HepG2 (cell line): ENCODE results near the gene LARP4. TPM values are rescaled to one million over a fixed set of nuclear protein-coding genes. Genes with fewer than 3 reads are reported as not detected.

Experiments
- CREM ChIP-seq, 2 experiments: sonication (generic) in 1 of 2; formaldehyde crosslinking in 1 of 2; IDR thresholded peaks; 2 replicates each; pipeline versions ENCODE4 v1.4.0 to v1.6.1; 2016 to 2020; ENCODE audit warnings: antibody characterized with exemption in 1 of 2, mild to moderate bottlenecking in 1 of 2, missing genetic modification reagents in 1 of 2
- ELF4 ChIP-seq: sonication (generic); formaldehyde crosslinking; IDR thresholded peaks from 2 replicates; pipeline ENCODE4 v1.5.0; 2020; ENCODE audit warnings: missing genetic modification reagents, mild to moderate bottlenecking, moderate library complexity, borderline replicate concordance
- HMGXB3 ChIP-seq: sonication (generic); formaldehyde crosslinking; IDR thresholded peaks from 2 replicates; pipeline ENCODE4 v1.4.0; 2020; ENCODE audit warnings: missing genetic modification reagents, borderline replicate concordance
- KDM1A ChIP-seq: IDR thresholded peaks from 2 replicates; pipeline ENCODE4 v1.6.1; 2016; ENCODE audit warnings: missing compliant biosample characterization
- KDM5B ChIP-seq: sonication (generic); formaldehyde crosslinking; IDR thresholded peaks from 2 replicates; pipeline ENCODE4 v1.4.0; 2020; ENCODE audit warnings: missing genetic modification reagents, mild to moderate bottlenecking, borderline replicate concordance
- MEF2D ChIP-seq: sonication (generic); formaldehyde crosslinking; IDR thresholded peaks from 2 replicates; pipeline ENCODE4 v1.5.1; 2020; ENCODE audit warnings: mild to moderate bottlenecking, missing genetic modification reagents
- MTF2 ChIP-seq: sonication (generic); formaldehyde crosslinking; IDR thresholded peaks from 2 replicates; pipeline ENCODE4 v1.5.0; 2020; ENCODE audit warnings: missing genetic modification reagents, borderline replicate concordance
- RAD51 ChIP-seq: fragments of 450-650 bp; IDR thresholded peaks from 2 replicates; pipeline ENCODE4 v1.6.1; 2016; ENCODE audit warnings: borderline replicate concordance
- RFXANK ChIP-seq: IDR thresholded peaks from 2 replicates; pipeline ENCODE4 v1.6.1; 2016
- SNRNP70 ChIP-seq: fragments of 200-400 bp; formaldehyde crosslinking; IDR thresholded peaks from 2 replicates; pipeline ENCODE4 v1.6.1; 2017; ENCODE audit warnings: mild to moderate bottlenecking, low read depth, low read length, moderate library complexity
- SPEN ChIP-seq: sonication (generic); formaldehyde crosslinking; IDR thresholded peaks from 2 replicates; pipeline ENCODE4 v1.5.1; 2020; ENCODE audit warnings: low read depth, mild to moderate bottlenecking, missing genetic modification reagents
- THAP11 ChIP-seq: IDR thresholded peaks from 2 replicates; pipeline ENCODE4 v1.6.1; 2016; ENCODE audit warnings: missing biosample characterization, missing genetic modification reagents
- TP53 ChIP-seq: sonication (generic); formaldehyde crosslinking; conservative IDR thresholded peaks from 2 replicates; pipeline ENCODE4 v1.4.0; 2020; ENCODE audit warnings: missing genetic modification reagents
- ZC3H4 ChIP-seq: sonication (generic); formaldehyde crosslinking; IDR thresholded peaks from 2 replicates; pipeline ENCODE4 v1.4.0; 2020; ENCODE audit warnings: missing genetic modification reagents, borderline replicate concordance
- ZNF280D ChIP-seq: sonication (generic); formaldehyde crosslinking; IDR thresholded peaks from 2 replicates; pipeline ENCODE4 v1.5.1; 2020; ENCODE audit warnings: mild to moderate bottlenecking, missing genetic modification reagents
- ZNF432 ChIP-seq: sonication (generic); formaldehyde crosslinking; IDR thresholded peaks from 2 replicates; pipeline ENCODE4 v1.5.0; 2020; ENCODE audit warnings: missing genetic modification reagents, mild to moderate bottlenecking, borderline replicate concordance
- ZNF563 ChIP-seq: sonication (generic); formaldehyde crosslinking; IDR thresholded peaks from 2 replicates; pipeline ENCODE4 v1.8.0; 2022; ENCODE audit warnings: mild to moderate bottlenecking, moderate library complexity, missing genetic modification reagents
- ZNF607 ChIP-seq: sonication (generic); formaldehyde crosslinking; IDR thresholded peaks from 2 replicates; pipeline ENCODE4 v1.5.1; 2020; ENCODE audit warnings: missing genetic modification reagents, mild to moderate bottlenecking, borderline replicate concordance
- ZNF709 ChIP-seq: sonication (generic); formaldehyde crosslinking; IDR thresholded peaks from 2 replicates; pipeline ENCODE4 v1.5.0; 2020; ENCODE audit warnings: mild to moderate bottlenecking, missing genetic modification reagents
- ZNF839 ChIP-seq: sonication (generic); formaldehyde crosslinking; IDR thresholded peaks from 2 replicates; pipeline ENCODE4 v1.4.0; 2020; ENCODE audit warnings: missing genetic modification reagents, mild to moderate bottlenecking, borderline replicate concordance
- ZNF841 ChIP-seq: sonication (generic); formaldehyde crosslinking; IDR thresholded peaks from 2 replicates; pipeline ENCODE4 v1.8.1; 2023; ENCODE audit warnings: missing genetic modification reagents, borderline replicate concordance
- polyA plus RNA-seq, 8 experiments: library from polyadenylated mRNA; depleted of rRNA in 3 of 8; stranded (reverse) in 7 of 8; unstranded in 1 of 8; fragments of >200 nt; fragmentation: Illumina TruSeq in 4 of 8; extraction: Trizol in 4 of 8; gene quantifications; 2 replicates each; pipeline versions ENCODE4 v1.2.1 to v1.2.3, GENCODE V29; 2011 to 2016; ENCODE audit warnings: low read depth in 4 of 8, missing spikeins in 1 of 8, mixed read lengths in 1 of 8; ENCODE audit not compliant: insufficient read depth in 1 of 8
- total RNA-seq, 5 experiments: library from RNA; depleted of rRNA; stranded (reverse); fragments of >200 nt; fragmentation: Illumina TruSeq; extraction: Trizol; gene quantifications; 2 replicates each; pipeline ENCODE4 v1.2.3, GENCODE V29; 2016; ENCODE audit warnings: low read depth in 1 of 5
- TF ChIP-seq, protein P1 (sequence below): sonication (generic); formaldehyde crosslinking; IDR thresholded peaks from 2 replicates; pipeline ENCODE4 v1.4.0; 2020; ENCODE audit warnings: mild to moderate bottlenecking, missing genetic modification reagents

LARP4 gene
- total and polyA plus RNA-seq, 2 of the 13 experiments (the other 11 are each of a cell fraction or from before 2014, with no cell fraction given): 16.4 to 42.7 TPM

DNA sequence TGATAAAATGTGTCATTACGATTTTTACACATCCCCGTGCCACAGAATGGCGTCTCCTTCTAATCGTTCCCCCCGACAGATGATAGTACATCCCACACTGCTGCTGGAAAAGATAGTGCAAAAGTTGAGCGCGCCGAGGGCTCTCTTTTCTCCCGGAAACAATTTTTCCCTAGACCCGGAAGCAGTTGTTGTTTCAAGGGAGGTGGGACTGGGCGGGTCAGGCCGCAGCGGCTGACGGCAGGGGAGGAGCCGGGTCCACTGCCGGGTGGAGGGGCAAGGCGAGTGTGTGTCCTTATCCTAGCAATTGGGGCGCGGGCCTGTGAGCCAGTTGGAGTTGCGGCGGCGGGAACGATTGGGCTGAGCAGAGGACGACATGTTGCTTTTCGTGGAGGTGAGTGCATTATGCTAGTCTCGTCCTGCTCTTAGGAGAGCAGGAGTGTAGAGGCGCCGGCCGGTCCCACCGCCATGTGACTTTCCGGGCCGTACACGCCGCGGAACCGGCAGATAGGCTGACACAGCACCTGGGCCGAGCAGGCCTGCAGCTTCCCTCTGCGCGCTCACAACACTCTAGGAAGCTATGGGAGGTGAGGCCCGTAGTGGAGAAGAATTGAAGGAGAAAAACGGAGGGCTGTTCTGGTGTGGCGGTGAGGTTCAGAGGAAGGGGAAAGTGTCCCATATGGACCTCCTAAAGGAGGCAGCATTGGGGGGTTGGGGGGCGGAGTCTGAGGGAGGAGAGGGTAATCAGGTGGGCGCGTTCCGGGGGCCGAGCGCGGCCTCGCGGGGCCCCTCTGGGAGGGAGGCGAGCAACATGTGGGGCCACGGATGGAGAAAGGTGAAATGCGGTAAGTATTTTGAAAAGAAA is at the start of gene LARP4 (continued):
- peak; percentile 72; the same call in 1 of the 2 replicates for TF ChIP-seq ZNF280D (CRISPR knock-in tag)
- no peak for TF ChIP-seq TP53 (CRISPR knock-in tag)
- TF ChIP-seq RFXANK (CRISPR knock-in tag): no peak
- TF ChIP-seq HMGXB3 (CRISPR knock-in tag): no peak
- TF ChIP-seq ZNF607 (CRISPR knock-in tag): peak; percentile 58; the same call in 1 of the 2 replicates
- TF ChIP-seq ZNF839: no peak
- TF ChIP-seq KDM5B (CRISPR knock-in tag): peak; percentile 92
- peak; percentile 91 for TF ChIP-seq THAP11
- peak; percentile 53; the same call in 1 of the 2 replicates for TF ChIP-seq ELF4 (CRISPR knock-in tag)
- no peak for TF ChIP-seq ZNF841
- peak; percentile 69; the same call in 1 of the 2 replicates for TF ChIP-seq CREM (IDR thresholded peaks at IDR 0.05)
- no peak for TF ChIP-seq CREM (CRISPR knock-in tag; IDR thresholded peaks at IDR 0.05)
- TF ChIP-seq KDM1A (CRISPR knock-in tag): no peak
- TF ChIP-seq MTF2 (CRISPR knock-in tag): no peak
- TF ChIP-seq RAD51: no peak
- TF ChIP-seq SNRNP70: no peak
- TF ChIP-seq ZNF432 (CRISPR knock-in tag): no peak
- peak; percentile 67 for TF ChIP-seq SPEN (CRISPR knock-in tag)
- TF ChIP-seq, protein P1, sequence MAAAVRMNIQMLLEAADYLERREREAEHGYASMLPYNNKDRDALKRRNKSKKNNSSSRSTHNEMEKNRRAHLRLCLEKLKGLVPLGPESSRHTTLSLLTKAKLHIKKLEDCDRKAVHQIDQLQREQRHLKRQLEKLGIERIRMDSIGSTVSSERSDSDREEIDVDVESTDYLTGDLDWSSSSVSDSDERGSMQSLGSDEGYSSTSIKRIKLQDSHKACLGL: peak; percentile 95; the same call in 1 of the 2 replicates
- TF ChIP-seq ZNF709 (CRISPR knock-in tag): peak; percentile 98
- TF ChIP-seq MEF2D (CRISPR knock-in tag): peak; percentile 67
- peak; percentile 90 for TF ChIP-seq ZNF563 (CRISPR knock-in tag)
- no peak for TF ChIP-seq ZC3H4 (CRISPR knock-in tag)
